Neural crest cell (in vitro differentiated cells): Measurements from ENCODE around the gene MACO1. TPM values are rescaled to one million over a fixed set of nuclear protein-coding genes. Genes with fewer than 3 reads are reported as not detected.
A peak's percentile ranks its signal among the peaks of the same experiment; 100 is the strongest.

ENCODE experiments used
- DNase-seq: peaks from one replicate; pipeline ENCODE4 v3.0.0; 2021; ENCODE audit warnings: low read depth, mixed read lengths, low spot score
- H3K27ac Mint-ChIP-seq: one replicate; pipeline ENCODE4 v1.8.0; 2021; ENCODE audit warnings: mild to moderate bottlenecking, mixed read lengths; ENCODE audit not compliant: unreplicated experiment
- H3K27me3 Mint-ChIP-seq: 2 replicates; pipeline ENCODE4 v1.8.0; 2021; ENCODE audit warnings: low read depth, mild to moderate bottlenecking, mixed read lengths
- H3K36me3 Mint-ChIP-seq: 2 replicates; pipeline ENCODE4 v1.8.0; 2021; ENCODE audit warnings: low read depth, mild to moderate bottlenecking, mixed read lengths
- H3K4me1 Mint-ChIP-seq: 2 replicates; pipeline ENCODE4 v1.8.0; 2021; ENCODE audit warnings: mixed read lengths
- H3K4me3 Mint-ChIP-seq: one replicate; pipeline ENCODE4 v1.8.0; 2021; ENCODE audit warnings: mild to moderate bottlenecking, mixed read lengths
- H3K9me3 Mint-ChIP-seq: 2 replicates; pipeline ENCODE4 v1.8.0; 2021; ENCODE audit warnings: mixed read lengths
- CTCF ChIP-seq: fragments of 200-600 bp; sonication (generic); conservative IDR thresholded peaks from 2 replicates; pipeline ENCODE4 v1.5.0; 2021; ENCODE audit warnings: antibody characterized with exemption, mild to moderate bottlenecking
- total RNA-seq: library from RNA; stranded (reverse); gene quantifications from 2 replicates; pipeline ENCODE4 v1.2.1, GENCODE V29; 2021

MACO1 gene
- total RNA-seq, 1 donor from 2014 or later, result 25.4 TPM

- H3K4me1 Mint-ChIP-seq, result peaks cover 18% of the 10 kb centered on the region
- no peak overlapping the region for H3K27ac Mint-ChIP-seq
- no peak overlapping the region for H3K4me3 Mint-ChIP-seq
- peaks cover 7% of the 10 kb centered on the region for H3K36me3 Mint-ChIP-seq
- DNase-seq, result no peak
- H3K27me3 Mint-ChIP-seq, result no peaks in the 10 kb centered on the region
- TF ChIP-seq CTCF, result no peak
- no peaks in the 10 kb centered on the region for H3K9me3 Mint-ChIP-seq
These were observed 55.1 kb downstream of the MACO1 start for GRCh38 chr1:25485536-25486411.

GRCh38 chr1:25486602-25487001 lies 55.9 kb downstream of the MACO1 start:
- DNase-seq, result no peak
- peaks cover 12% of the 10 kb centered on the region for H3K4me1 Mint-ChIP-seq
- TF ChIP-seq CTCF, result peak; percentile 30
- no peak overlapping the region for H3K27ac Mint-ChIP-seq
- no peak overlapping the region for H3K4me3 Mint-ChIP-seq
- H3K9me3 Mint-ChIP-seq, result no peaks in the 10 kb centered on the region
- H3K27me3 Mint-ChIP-seq, result no peaks in the 10 kb centered on the region
- peaks cover 7% of the 10 kb centered on the region for H3K36me3 Mint-ChIP-seq

- peak; percentile 63 for TF ChIP-seq CTCF
- DNase-seq, result peak; percentile 40
- no peak overlapping the region for H3K27ac Mint-ChIP-seq
- no peaks in the 10 kb centered on the region for H3K27me3 Mint-ChIP-seq
- no peak overlapping the region for H3K4me3 Mint-ChIP-seq
- no peaks in the 10 kb centered on the region for H3K9me3 Mint-ChIP-seq
- peaks cover 16% of the 10 kb centered on the region for H3K36me3 Mint-ChIP-seq
- peaks cover 14% of the 10 kb centered on the region for H3K4me1 Mint-ChIP-seq
These were observed 56.9 kb downstream of the MACO1 start for GRCh38 chr1:25487628-25488027.

GRCh38 chr1:25492323-25492722 lies 61.6 kb downstream of the MACO1 start:
- H3K4me1 Mint-ChIP-seq, result peaks cover 10% of the 10 kb centered on the region
- TF ChIP-seq CTCF, result no peak
- DNase-seq, result no peak
- no peaks in the 10 kb centered on the region for H3K9me3 Mint-ChIP-seq
- H3K27ac Mint-ChIP-seq, result no peak overlapping the region
- peaks cover 24% of the 10 kb centered on the region for H3K36me3 Mint-ChIP-seq
- no peaks in the 10 kb centered on the region for H3K27me3 Mint-ChIP-seq
- no peak overlapping the region for H3K4me3 Mint-ChIP-seq

GRCh38 chr1:25494952-25495351 lies 64.3 kb downstream of the MACO1 start:
- peaks cover 10% of the 10 kb centered on the region for H3K4me1 Mint-ChIP-seq
- H3K27me3 Mint-ChIP-seq, result no peaks in the 10 kb centered on the region
- H3K4me3 Mint-ChIP-seq, result no peak overlapping the region
- no peak overlapping the region for H3K27ac Mint-ChIP-seq
- no peak for DNase-seq
- TF ChIP-seq CTCF, result no peak
- peaks cover 30% of the 10 kb centered on the region for H3K36me3 Mint-ChIP-seq
- H3K9me3 Mint-ChIP-seq, result no peaks in the 10 kb centered on the region
